Measurements from ENCODE around the gene SLC6A14.

SLC6A14 gene, protein sequence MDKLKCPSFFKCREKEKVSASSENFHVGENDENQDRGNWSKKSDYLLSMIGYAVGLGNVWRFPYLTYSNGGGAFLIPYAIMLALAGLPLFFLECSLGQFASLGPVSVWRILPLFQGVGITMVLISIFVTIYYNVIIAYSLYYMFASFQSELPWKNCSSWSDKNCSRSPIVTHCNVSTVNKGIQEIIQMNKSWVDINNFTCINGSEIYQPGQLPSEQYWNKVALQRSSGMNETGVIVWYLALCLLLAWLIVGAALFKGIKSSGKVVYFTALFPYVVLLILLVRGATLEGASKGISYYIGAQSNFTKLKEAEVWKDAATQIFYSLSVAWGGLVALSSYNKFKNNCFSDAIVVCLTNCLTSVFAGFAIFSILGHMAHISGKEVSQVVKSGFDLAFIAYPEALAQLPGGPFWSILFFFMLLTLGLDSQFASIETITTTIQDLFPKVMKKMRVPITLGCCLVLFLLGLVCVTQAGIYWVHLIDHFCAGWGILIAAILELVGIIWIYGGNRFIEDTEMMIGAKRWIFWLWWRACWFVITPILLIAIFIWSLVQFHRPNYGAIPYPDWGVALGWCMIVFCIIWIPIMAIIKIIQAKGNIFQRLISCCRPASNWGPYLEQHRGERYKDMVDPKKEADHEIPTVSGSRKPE

DNA sequence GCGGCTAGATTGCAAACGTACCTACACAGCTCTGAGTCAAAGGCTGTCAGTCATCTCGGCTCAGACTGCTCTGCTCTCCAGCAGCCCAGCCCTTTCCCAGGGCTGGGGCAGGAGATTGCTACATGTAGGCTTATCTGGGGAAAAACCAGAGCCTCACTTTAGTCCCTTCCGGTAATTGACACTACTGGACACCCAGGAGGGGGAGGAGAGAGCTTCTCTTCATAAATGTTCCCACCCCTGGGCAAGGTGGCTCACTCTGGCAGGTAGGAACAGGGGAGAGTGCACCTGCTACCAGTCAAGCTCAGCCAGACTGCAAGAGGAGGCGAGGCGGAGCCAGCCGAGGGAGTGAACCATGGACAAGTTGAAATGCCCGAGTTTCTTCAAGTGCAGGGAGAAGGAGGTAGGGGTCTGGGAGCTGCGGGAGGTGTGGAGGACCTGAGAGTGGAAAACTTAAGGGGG lies at the start of gene SLC6A14:
Gene SLC6A14, plus strand, starts transcription at position 249 of the 459 bp plus-strand sequence. Its CDS starts 104 bp downstream, at position 353.
- DNase-seq (ENCODE audit: low read depth, low spot score) = no peak

DNA sequence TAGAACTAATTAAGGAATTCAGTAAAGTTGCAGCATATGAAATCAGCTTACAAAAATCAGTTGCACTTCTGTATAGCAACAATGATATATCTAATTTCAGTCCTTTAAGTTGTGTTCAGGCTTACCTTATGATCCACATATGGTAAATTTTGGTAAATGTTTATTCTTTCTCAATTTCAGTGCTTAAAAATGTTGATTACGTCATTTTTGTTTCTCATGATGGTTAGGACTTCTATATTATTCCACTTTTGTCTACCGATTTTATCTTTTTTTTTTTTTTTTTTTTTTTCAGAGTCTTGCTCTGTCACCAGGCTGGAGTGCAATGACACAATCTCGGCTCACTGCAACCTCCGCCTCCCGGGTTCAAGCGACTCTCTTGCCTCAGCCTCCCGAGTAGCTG lies 40.7 kb upstream of the SLC6A14 start:
- DNase-seq (ENCODE audit: low read depth, low spot score) = no peak

DNA sequence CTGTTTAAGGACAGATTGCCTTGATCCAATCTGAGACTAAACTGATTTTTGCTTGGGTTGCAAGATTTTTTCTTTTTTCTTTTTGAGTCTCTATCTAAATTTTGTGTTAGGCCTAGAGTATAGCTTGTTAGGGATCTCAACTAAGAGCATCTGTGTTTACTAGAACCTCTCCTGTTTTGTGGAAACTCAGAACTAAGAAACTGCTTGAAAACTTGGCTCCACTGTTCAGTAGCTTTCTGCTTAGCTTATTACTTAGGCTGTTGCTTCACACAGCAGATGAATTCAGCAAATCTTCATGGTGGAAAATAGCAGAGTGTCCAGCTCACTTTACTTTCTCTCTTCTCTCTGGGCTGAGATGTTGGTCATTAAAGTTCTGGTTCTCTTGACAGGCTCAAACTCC lies 36.7 kb upstream of the SLC6A14 start:
- DNase-seq (ENCODE audit: low read depth, low spot score) = no peak

DNA sequence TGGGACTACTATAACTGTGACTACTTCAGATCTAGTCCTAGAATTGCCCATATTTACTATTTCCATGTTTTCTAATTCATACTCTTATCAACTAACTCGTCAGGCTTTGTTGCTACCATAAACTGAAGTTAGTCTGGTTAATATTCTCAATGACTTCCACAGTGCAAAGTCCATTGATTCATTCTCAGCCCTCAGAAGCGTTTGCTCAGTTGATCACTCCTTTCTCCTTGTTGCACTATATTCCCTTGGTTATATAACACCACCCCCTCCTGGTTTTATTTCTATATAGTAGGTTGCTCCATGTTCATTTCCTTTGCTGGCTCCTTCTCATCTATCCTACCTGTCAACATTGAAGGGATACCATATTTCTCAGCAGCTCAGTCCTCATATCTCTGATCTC lies 27.2 kb upstream of the SLC6A14 start:
- DNase-seq (ENCODE audit: low read depth, low spot score) = no peak

DNA sequence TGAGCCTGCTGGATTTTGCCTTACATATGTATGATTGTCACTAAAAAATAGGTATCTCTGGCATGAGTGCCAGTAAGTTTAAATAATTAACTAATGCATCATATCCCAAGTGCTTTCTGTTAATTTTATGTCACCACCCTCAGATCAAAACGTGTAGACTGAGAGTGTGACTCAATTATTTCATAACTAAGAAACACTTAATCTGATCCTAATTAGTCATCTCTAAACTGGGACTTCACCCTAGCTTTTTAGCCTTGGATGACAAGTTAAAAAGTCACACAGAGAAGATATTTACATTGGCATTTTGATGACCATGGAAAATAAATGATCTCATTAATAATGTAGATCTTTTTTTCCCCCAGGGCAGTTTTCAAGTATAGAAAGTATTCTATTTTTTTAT lies 23.1 kb upstream of the SLC6A14 start:
- no peak for DNase-seq (ENCODE audit: low read depth, low spot score)

DNA sequence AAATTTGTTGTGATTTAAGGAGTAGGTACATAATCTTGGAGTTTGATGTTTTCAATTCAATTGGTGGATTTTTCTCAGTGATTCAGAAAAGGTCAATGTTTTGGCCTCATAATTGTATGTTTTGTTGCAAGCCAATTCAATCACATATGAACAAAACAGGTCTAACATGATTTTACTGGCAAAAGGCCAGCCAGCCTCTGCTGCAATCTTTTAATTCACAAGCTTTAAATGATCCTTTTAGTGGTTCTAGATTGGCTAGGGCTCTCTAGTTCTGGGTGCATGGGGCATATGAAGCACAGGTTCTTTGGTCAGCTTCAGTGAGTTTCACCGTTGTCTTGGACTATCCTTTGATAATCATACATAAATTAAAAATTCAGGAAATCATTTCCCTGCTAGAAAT lies 19.2 kb upstream of the SLC6A14 start:
- DNase-seq (ENCODE audit: low read depth, low spot score) = no peak

DNA sequence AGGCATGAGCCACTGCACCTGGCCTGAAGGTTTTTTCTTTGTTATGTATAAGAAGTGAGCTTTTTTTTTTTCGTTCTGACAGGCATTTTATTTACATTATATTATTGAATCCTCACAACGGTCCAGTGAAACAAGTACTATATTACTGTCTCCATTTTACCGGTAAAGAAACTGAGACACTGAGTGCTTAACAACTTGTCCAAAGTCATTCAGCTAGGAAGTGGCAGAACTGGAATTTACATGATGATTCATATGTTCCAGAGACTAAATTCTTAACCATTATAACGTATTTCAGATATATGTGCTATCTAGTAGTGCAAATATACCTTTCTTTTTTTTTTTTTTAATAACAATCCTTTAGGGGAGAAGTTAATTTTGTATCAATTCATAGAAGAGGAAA lies 18.4 kb upstream of the SLC6A14 start:
- no peak for DNase-seq (ENCODE audit: low read depth, low spot score)

DNA sequence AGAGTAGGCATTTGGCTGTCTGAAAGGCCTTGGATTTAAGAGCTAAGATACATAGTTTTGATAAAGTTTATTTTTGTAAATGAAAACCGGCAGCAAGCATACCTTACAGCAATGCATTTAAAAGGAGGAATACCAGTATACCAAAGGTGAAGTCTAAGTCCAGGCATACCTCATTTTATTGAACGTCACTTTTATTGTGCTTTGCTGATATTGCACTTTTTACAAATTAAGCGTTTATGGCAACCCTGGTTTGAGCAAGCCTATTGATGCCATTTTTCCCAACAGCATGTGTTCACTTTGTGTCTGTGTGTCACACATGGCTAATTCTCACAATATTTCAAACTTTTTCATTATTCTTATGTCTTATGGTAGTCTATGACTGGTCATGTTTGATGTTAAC lies 8.4 kb upstream of the SLC6A14 start:
- DNase-seq (ENCODE audit: low read depth, low spot score) = no peak

DNA sequence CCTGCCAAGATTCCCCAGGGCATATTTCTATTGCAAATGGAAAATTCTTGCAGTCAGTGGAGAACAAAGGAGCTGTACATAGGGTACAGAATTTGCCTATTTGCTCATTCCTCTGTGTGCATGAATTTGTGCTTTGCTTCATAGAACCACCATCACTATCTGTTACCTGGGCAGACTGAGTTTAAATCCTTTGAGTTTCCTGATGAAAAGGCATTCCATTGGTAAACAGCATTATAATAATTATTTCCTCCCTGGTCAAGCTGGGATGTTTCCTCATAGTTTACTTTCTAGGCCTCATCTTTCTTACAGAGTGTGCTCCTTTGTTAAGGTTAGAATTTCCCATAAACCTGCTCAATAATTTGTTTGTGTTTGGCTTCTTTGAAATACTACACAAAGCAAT lies 809 bp upstream of the SLC6A14 start:
- DNase-seq (ENCODE audit: low read depth, low spot score) = no peak

DNA sequence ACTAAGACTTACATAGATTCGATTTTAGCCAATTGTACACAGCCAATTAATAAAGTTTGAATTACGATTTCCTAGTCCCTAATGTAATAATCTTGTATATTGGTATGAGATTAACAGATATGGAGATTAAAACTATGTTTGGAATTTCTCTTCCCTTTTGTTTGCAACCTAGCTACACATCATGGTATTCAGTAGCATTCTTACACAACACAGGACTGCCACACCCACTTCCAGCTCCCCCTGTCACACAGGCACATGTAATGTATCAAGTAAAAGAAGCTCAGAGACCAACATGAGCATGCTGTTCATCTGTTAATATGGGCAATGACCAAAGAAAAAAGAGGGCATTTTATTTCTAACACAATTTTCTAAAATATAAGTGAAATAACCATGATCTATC lies 12.8 kb downstream of the SLC6A14 start:
- no peak for DNase-seq (ENCODE audit: low read depth, low spot score)

DNA sequence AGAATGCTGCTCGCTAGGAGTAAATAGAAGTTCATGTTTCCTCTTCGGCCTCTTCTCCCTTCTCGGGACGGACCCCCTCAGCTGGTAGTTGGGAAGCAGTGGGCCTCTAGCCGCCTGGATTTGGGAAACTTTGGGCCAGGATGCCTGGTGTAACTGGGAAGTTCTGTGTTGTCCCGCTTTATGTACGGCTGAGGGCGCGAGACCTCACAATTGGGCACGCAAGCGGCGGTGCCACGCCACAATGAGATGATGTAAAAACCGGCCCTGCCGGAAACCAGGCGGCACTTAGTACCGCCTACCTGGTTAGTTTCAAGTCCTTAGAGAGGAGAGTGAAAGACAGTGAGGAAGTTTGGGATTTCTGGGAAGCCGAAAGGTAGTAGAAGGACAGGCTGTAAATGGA lies 26.4 kb downstream of the SLC6A14 start, which contains the start of gene CT83:
Gene CT83, minus strand, starts transcription at position 155 of the 400 bp plus-strand sequence. Its CDS starts 120 bp downstream, at position 35.
- no peak for DNase-seq (ENCODE audit: low read depth, low spot score)

DNA sequence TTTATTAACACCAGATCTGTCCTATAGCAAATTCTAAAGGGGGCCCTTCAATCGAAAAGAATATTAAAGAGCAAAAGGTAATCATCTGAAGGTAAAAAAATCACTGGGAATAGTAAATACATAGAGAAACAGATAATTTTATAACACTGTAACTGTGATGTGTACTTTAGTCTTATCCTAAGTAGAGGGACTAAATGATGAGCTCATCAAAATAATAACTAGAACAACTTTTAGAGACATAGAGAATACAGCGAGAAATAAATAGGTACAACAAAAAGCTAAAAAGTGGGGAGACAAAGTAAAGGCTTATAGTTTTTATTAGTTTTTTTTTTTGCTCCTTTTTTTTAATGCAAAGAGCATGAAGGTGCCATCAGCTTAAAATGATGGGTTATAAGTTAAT lies 43.7 kb downstream of the SLC6A14 start:
- no peak for DNase-seq (ENCODE audit: low read depth, low spot score)

DNA sequence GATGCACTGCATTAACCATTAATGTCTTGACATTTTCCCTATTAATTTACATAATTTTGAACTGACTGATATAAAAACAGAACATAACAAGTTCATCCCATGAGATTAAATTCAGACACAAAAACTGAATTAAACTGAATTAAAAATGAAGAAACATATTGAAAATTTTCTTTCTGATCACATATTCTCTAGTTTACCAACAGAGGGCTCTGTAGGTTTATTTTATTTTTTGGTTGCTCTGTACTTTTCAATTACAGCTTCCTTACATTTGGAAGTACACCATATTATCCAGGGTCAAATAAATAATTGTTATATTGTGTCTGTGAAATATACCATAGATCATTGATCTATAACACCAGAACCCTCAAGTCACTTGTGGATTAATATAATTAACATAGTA lies 53.7 kb downstream of the SLC6A14 start:
- no peak for DNase-seq (ENCODE audit: low read depth, low spot score)

DNA sequence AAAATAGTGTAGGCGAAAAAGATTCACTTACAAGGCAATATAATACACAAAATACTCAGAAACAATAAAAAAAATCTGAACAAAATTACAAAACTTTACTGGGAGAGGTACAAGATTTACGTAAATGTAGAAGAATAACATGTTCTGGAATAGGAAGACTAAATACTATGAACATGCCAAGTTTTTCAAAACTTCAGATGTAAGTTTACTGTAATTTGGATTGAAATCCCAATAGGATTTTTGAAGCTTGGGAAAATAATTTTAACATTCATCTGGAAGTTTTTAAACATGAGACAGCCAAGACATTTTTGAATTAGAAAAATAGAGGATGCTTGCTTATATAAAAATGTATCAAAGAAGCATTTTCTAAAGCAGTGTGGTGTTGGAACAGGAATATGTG lies 56.9 kb downstream of the SLC6A14 start:
- DNase-seq (ENCODE audit: low read depth, low spot score) = no peak

DNA sequence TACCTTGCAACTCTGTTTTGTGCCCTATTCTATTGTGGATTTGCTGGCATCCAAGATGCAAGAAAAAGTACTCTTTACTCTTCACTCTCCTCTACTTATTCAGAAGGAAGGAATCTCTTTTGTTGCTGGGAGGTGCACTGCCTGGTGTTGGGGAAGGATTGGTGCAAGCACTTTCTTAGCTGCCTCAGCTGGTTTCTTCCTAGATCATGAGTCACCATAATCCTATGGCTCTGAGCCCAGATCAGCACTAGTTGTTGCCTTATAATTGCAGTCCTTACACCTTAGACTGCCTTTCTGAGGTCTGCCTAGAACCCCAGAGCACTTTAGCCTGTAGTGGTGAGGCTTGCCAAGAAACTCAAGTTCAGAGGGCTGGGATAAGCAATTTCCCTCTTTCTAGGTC lies 63.4 kb downstream of the SLC6A14 start:
- DNase-seq (ENCODE audit: low read depth, low spot score) = no peak

Data from activated naive CD8-positive, alpha-beta T cell treated with anti-CD3 and anti-CD28 coated beads, Interleukin-2, amount 50 U/mL, for 16 hours (primary cell).